H9 (cell line): ENCODE data around the gene CNTN2. TPM values are rescaled to one million over a fixed set of nuclear protein-coding genes. Genes with fewer than 3 reads are reported as not detected.

ENCODE experiments used
- DNase-seq: peaks from one replicate; pipeline ENCODE4 v3.0.0-alpha.2; 2017
- H2AFZ ChIP-seq: one replicate; pipeline ENCODE4 v1.6.1; 2013; ENCODE audit warnings: mild to moderate bottlenecking, low read length, control low read depth, moderate library complexity
- H2AK5ac ChIP-seq: 2 replicates; pipeline ENCODE4 v1.6.1; 2013; ENCODE audit warnings: low read length, control low read depth, mixed read lengths; ENCODE audit not compliant: insufficient read length
- H2BK120ac ChIP-seq: one replicate; pipeline ENCODE4 v1.6.1; 2013; ENCODE audit warnings: low read depth, mild to moderate bottlenecking, low read length, control low read depth, inconsistent platforms; ENCODE audit not compliant: poor library complexity, severe bottlenecking
- H2BK12ac ChIP-seq: 2 replicates; pipeline ENCODE4 v1.6.1; 2013; ENCODE audit warnings: low read length, control low read depth, mixed read lengths, low read depth; ENCODE audit not compliant: insufficient read length
- H2BK15ac ChIP-seq: 2 replicates; pipeline ENCODE4 v1.6.1; 2013; ENCODE audit warnings: low read depth, low read length, control low read depth
- H2BK20ac ChIP-seq: one replicate; pipeline ENCODE4 v1.6.1; 2013; ENCODE audit warnings: low read depth, mild to moderate bottlenecking, low read length, control low read depth, inconsistent platforms; ENCODE audit not compliant: poor library complexity, severe bottlenecking
- H2BK5ac ChIP-seq: 2 replicates; pipeline ENCODE4 v1.6.1; 2013; ENCODE audit warnings: low read length, control low read depth, mixed read lengths; ENCODE audit not compliant: insufficient read length
- H3K14ac ChIP-seq: 2 replicates; pipeline ENCODE4 v1.6.1; 2013; ENCODE audit warnings: low read length, control low read depth; ENCODE audit not compliant: insufficient read depth
- H3K18ac ChIP-seq: 2 replicates; pipeline ENCODE4 v1.6.1; 2013; ENCODE audit warnings: low read depth, mild to moderate bottlenecking, mixed read lengths, low read length, control low read depth; ENCODE audit not compliant: insufficient read length
- H3K23ac ChIP-seq: 2 replicates; pipeline ENCODE4 v1.6.1; 2013; ENCODE audit warnings: low read length, control low read depth, mixed read lengths, low read depth; ENCODE audit not compliant: insufficient read length
- H3K23me2 ChIP-seq: 2 replicates; pipeline ENCODE4 v1.6.1; 2013; ENCODE audit warnings: low read depth, mild to moderate bottlenecking, mixed read lengths, low read length, control low read depth; ENCODE audit not compliant: insufficient read length, poor library complexity, severe bottlenecking
- H3K27ac ChIP-seq: 2 replicates; pipeline ENCODE4 v1.5.1; 2013; ENCODE audit warnings: low read length, control low read depth, mixed read lengths, low read depth; ENCODE audit not compliant: insufficient read length
- H3K27me3 ChIP-seq: 2 replicates; pipeline ENCODE4 v1.6.1; 2013; ENCODE audit warnings: low read length, control low read depth, inconsistent platforms; ENCODE audit not compliant: insufficient read depth
- H3K4ac ChIP-seq: 2 replicates; pipeline ENCODE4 v1.6.1; 2013; ENCODE audit warnings: low read depth, mild to moderate bottlenecking, control low read depth, inconsistent platforms, low read length, moderate library complexity
- H3K4me1 ChIP-seq: 2 replicates; pipeline ENCODE4 v1.6.1; 2013; ENCODE audit warnings: low read length, control low read depth, inconsistent platforms; ENCODE audit not compliant: insufficient read depth
- H3K4me2 ChIP-seq: 2 replicates; pipeline ENCODE4 v1.6.1; 2013; ENCODE audit warnings: low read length, control low read depth, mixed read lengths; ENCODE audit not compliant: insufficient read length, insufficient read depth
- H3K56ac ChIP-seq: 2 replicates; pipeline ENCODE4 v1.6.1; 2013; ENCODE audit warnings: low read depth, mild to moderate bottlenecking, mixed read lengths, low read length, control low read depth; ENCODE audit not compliant: insufficient read length
- H3K79me1 ChIP-seq: 2 replicates; pipeline ENCODE4 v1.6.1; 2013; ENCODE audit warnings: low read depth, mild to moderate bottlenecking, moderate library complexity, low read length, control low read depth, inconsistent platforms; ENCODE audit not compliant: insufficient read depth, poor library complexity, severe bottlenecking
- H3K79me2 ChIP-seq: 2 replicates; pipeline ENCODE4 v1.6.1; 2013; ENCODE audit warnings: low read length, control low read depth, inconsistent platforms; ENCODE audit not compliant: insufficient read depth
- H3K9ac ChIP-seq: 2 replicates; pipeline ENCODE4 v1.6.1; 2013; ENCODE audit warnings: low read length, control low read depth, mixed read lengths; ENCODE audit not compliant: insufficient read length; ENCODE audit errors: extremely low read depth
- H3K9me3 ChIP-seq: one replicate; pipeline ENCODE4 v1.6.1; 2013; ENCODE audit warnings: low read depth, low read length, inconsistent platforms; ENCODE audit not compliant: control insufficient read depth
- H3T11ph ChIP-seq: one replicate; pipeline ENCODE4 v1.6.1; 2013; ENCODE audit warnings: mild to moderate bottlenecking, low read length, control low read depth, inconsistent platforms
- H4K20me1 ChIP-seq: one replicate; pipeline ENCODE4 v1.6.1; 2013; ENCODE audit not compliant: control insufficient read depth, insufficient read length, insufficient read depth
- H4K5ac ChIP-seq: 2 replicates; pipeline ENCODE4 v1.6.1; 2013; ENCODE audit warnings: low read depth, mild to moderate bottlenecking, mixed read lengths, low read length, control low read depth; ENCODE audit not compliant: insufficient read length
- H4K8ac ChIP-seq: replicated peaks from 2 replicates; pipeline ENCODE4 v1.6.1; 2013; ENCODE audit warnings: low read length, control low read depth, mixed read lengths, low read depth; ENCODE audit not compliant: insufficient read length
- H4K91ac ChIP-seq: 2 replicates; pipeline ENCODE4 v1.6.1; 2013; ENCODE audit warnings: low read depth, mild to moderate bottlenecking, moderate library complexity, mixed read lengths, low read length, control low read depth; ENCODE audit not compliant: insufficient read length
- H3K27ac Mint-ChIP-seq, 3 experiments: 2 replicates in 2 of 3; 3 replicates in 1 of 3; pipeline ENCODE4 v1.8.0; 2020 to 2021; ENCODE audit warnings: mixed read lengths in 3 of 3, mild to moderate bottlenecking in 1 of 3, moderate library complexity in 1 of 3
- H3K27me3 Mint-ChIP-seq: 2 replicates; pipeline ENCODE4 v1.8.0; 2021; ENCODE audit warnings: low read depth, mild to moderate bottlenecking, moderate library complexity, mixed read lengths
- H3K36me3 Mint-ChIP-seq, 3 experiments: 2 replicates in 2 of 3; 3 replicates in 1 of 3; pipeline ENCODE4 v1.8.0; 2020 to 2021; ENCODE audit warnings: low read depth in 3 of 3, mixed read lengths in 3 of 3; ENCODE audit not compliant: insufficient read depth in 1 of 3
- H3K4me1 Mint-ChIP-seq, 2 experiments: 2 replicates each; pipeline ENCODE4 v1.8.0; 2020; ENCODE audit warnings: mixed read lengths in 2 of 2
- H3K4me3 Mint-ChIP-seq, 2 experiments: 2 replicates in 1 of 2; 3 replicates in 1 of 2; pipeline ENCODE4 v1.8.0; 2020 to 2021; ENCODE audit warnings: mild to moderate bottlenecking in 2 of 2, mixed read lengths in 2 of 2, moderate library complexity in 1 of 2
- H3K9me3 Mint-ChIP-seq, 2 experiments: 2 replicates in 1 of 2; 3 replicates in 1 of 2; pipeline ENCODE4 v1.8.0; 2020; ENCODE audit warnings: mild to moderate bottlenecking in 2 of 2, mixed read lengths in 2 of 2, moderate library complexity in 1 of 2
- CTCF ChIP-seq: fragments of 200-600 bp; sonication (generic); conservative IDR thresholded peaks from 3 replicates; pipeline ENCODE4 v1.8.0; 2021; ENCODE audit warnings: antibody characterized with exemption, mild to moderate bottlenecking
- WGBS: extraction: QIAGEN DNeasy Blood & Tissue Kit; methylation state at CpG from one replicate; pipeline ENCODE4 v1.1.7; 2013; ENCODE audit warnings: missing lambda C conversion rate, low lambda C conversion rate, mixed read lengths; ENCODE audit not compliant: insufficient read length; ENCODE audit errors: extremely low coverage; 5-methylcytosine and 5-hydroxymethylcytosine counted together
- total RNA-seq: library from RNA; stranded (reverse); gene quantifications from 2 replicates; pipeline ENCODE4 v1.2.1, GENCODE V29; 2021

Gene CNTN2
- total RNA-seq, 1 experiment from 2014 or later, result 0.42 TPM

DNA sequence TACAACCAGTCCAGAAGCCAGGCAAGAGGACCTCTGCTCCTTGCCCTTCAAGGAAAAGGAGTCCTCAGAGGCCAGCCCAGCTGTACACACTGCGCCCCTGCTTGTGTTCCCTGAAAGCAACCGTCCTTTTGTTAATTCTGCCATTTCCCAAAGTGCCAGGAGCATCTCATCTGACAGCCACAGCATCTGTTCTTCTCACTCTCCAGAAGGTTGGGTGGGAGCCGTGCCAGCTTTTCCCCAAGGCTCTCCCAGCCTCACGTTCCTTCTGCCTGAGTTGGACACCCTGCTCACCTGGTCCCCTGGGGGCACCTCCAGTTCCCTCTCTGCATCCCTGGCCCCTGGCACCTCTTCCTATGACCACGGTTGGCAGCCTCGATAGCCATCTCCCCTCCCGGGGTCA, 10.5 kb upstream of the CNTN2 start:
- no peak overlapping the region for H2BK15ac ChIP-seq
- no peak overlapping the region for H3K4ac ChIP-seq
- no peaks in the 10 kb centered on the region for H3K79me2 ChIP-seq
- H3K9ac ChIP-seq, result no peak overlapping the region
- TF ChIP-seq CTCF, result no peak
- H3K23ac ChIP-seq, result no peak overlapping the region
- Mint-ChIP-seq H3K4me1 (peaks cover 8 to 40% of the 10 kb centered on the region in 2 experiments), H3K4me3 (no peak overlapping the region), H3K36me3 (no peaks in the 10 kb centered on the region), H3K9me3 (no peaks in the 10 kb centered on the region; a peak in 1 of 5 replicates), H3K27me3 (peaks cover 22% of the 10 kb centered on the region), H3K27ac (no peak overlapping the region)
- no peaks in the 10 kb centered on the region for H3K9me3 ChIP-seq
- H2BK20ac ChIP-seq, result no peak overlapping the region
- no peak overlapping the region for H2AK5ac ChIP-seq
- no peaks in the 10 kb centered on the region for H3K79me1 ChIP-seq
- no peak overlapping the region for H4K8ac ChIP-seq
- no peaks in the 10 kb centered on the region for H3K23me2 ChIP-seq
- H2AFZ ChIP-seq, result no peak overlapping the region
- H2BK120ac ChIP-seq, result no peak overlapping the region
- no peaks in the 10 kb centered on the region for H3K4me1 ChIP-seq
- no peaks in the 10 kb centered on the region for H3K27me3 ChIP-seq
- no peak overlapping the region for H4K91ac ChIP-seq
- no peak overlapping the region for H3K4me2 ChIP-seq
- no peak for DNase-seq
- no peak overlapping the region for H3K56ac ChIP-seq
- no peak overlapping the region for H3T11ph ChIP-seq
- no CpG with 5 or more reads among the region's 7 CpGs for WGBS
- no peaks in the 10 kb centered on the region for H4K20me1 ChIP-seq
- no peak overlapping the region for H2BK5ac ChIP-seq
- no peak overlapping the region for H3K18ac ChIP-seq
- H2BK12ac ChIP-seq, result no peak overlapping the region
- no peak overlapping the region for H3K14ac ChIP-seq
- no peak overlapping the region for H4K5ac ChIP-seq
- no peak overlapping the region for H3K27ac ChIP-seq
